Fibroblast of skin of right biceps (primary cell): ENCODE results near the gene CFAP119.

Source experiments
- DNase-seq: peaks from one replicate; pipeline ENCODE4 v3.0.0-alpha.2; 2013

The CFAP119 gene

GRCh38 chr16:30780549-30780948 lies 18.7 kb upstream of the CFAP119 start:
- DNase-seq = no peak

GRCh38 chr16:30780021-30780420 lies 18.2 kb upstream of the CFAP119 start:
- no peak for DNase-seq

- no peak for DNase-seq
These were observed 17.7 kb upstream of the CFAP119 start for GRCh38 chr16:30779596-30779995.

- no peak for DNase-seq
These were observed 16.8 kb upstream of the CFAP119 start for GRCh38 chr16:30778549-30779244.

GRCh38 chr16:30777591-30778297 lies 15.9 kb upstream of the CFAP119 start:
- DNase-seq = no peak

- peak; percentile 86 for DNase-seq
These were observed 13.7 kb upstream of the CFAP119 start for GRCh38 chr16:30775392-30776188.

GRCh38 chr16:30775131-30775391 lies 13.2 kb upstream of the CFAP119 start:
- DNase-seq = no peak

GRCh38 chr16:30774367-30775130 lies 12.7 kb upstream of the CFAP119 start:
- no peak for DNase-seq

GRCh38 chr16:30773826-30774225 lies 12.0 kb upstream of the CFAP119 start:
- no peak for DNase-seq

- no peak for DNase-seq
These were observed 9.9 kb upstream of the CFAP119 start for GRCh38 chr16:30771726-30772125.

- DNase-seq = no peak
These were observed 7.7 kb upstream of the CFAP119 start for GRCh38 chr16:30769379-30770089.

- no peak for DNase-seq
These were observed 6.8 kb upstream of the CFAP119 start for GRCh38 chr16:30768583-30769181.

- no peak for DNase-seq
These were observed 6.1 kb upstream of the CFAP119 start for GRCh38 chr16:30767767-30768465.

GRCh38 chr16:30766933-30767284 lies 5.0 kb upstream of the CFAP119 start:
- DNase-seq = no peak

GRCh38 chr16:30766206-30766932 lies 4.5 kb upstream of the CFAP119 start:
- DNase-seq = no peak

GRCh38 chr16:30764816-30765465 lies 3.1 kb upstream of the CFAP119 start:
- no peak for DNase-seq

GRCh38 chr16:30764086-30764485 lies 2.2 kb upstream of the CFAP119 start:
- no peak for DNase-seq

GRCh38 chr16:30762991-30763725 lies 1.3 kb upstream of the CFAP119 start:
- DNase-seq = no peak

- DNase-seq = peak; percentile 19
These were observed 385 bp downstream of the CFAP119 start for GRCh38 chr16:30761427-30761927.
